K562 (cell line): ENCODE results near the gene LZTR1. TPM values are rescaled to one million over a fixed set of nuclear protein-coding genes. Genes with fewer than 3 reads are reported as not detected.

Source experiments
- ATAC-seq: fragments of 200-7000 bp; cut with Tn5 transposase; 3 replicates; pipeline ENCODE4 v1.9.1; 2020; ENCODE audit warnings: moderate library complexity
- BruUV-seq: library from RNA; stranded (reverse); fragments of 400-500 nt; replicated peaks from 2 replicates; lab custom pipeline; 2021; lab: Mats Ljungman, UMichigan
- CTCF ChIA-PET: fragments of 300-600 bp; formaldehyde crosslinking; extraction: SDS; loops from one replicate; lab custom pipeline; 2021; ENCODE audit warnings: low intra/inter-chr PET ratio; lab: Yijun Ruan, JAX
- POLR2A ChIA-PET: fragments of 300-600, 350-650 bp; sonication (Branson Sonifier 250); formaldehyde crosslinking; extraction: SDS; loops from one replicate; lab custom pipeline; 2021; ENCODE audit warnings: antibody characterized with exemption, inconsistent platforms; lab: Yijun Ruan, JAX
- DNase-seq, 4 experiments: peaks; one replicate each; pipeline versions ENCODE4 v3.0.0 to v3.0.0-alpha.2; 2011 to 2018; ENCODE audit warnings: low spot score in 3 of 4, mixed read lengths in 3 of 4; ENCODE audit errors: extremely low read depth in 1 of 4
- FAIRE-seq: peaks from 2 replicates; lab custom pipeline; 2011; peaks lifted over from hg19 to GRCh38; lab: Jason Lieb, UNC
- H2AFZ ChIP-seq: 2 replicates; pipeline ENCODE4 v1.6.0; 2011; ENCODE audit warnings: low read depth, low read length, control low read depth, inconsistent platforms
- H3K27ac ChIP-seq: fragments of 200-600 bp; 3 replicates; pipeline ENCODE4 v1.8.0; 2011; ENCODE audit warnings: low read depth, mild to moderate bottlenecking, control low read depth, inconsistent platforms, low read length, moderate library complexity, mixed read lengths; ENCODE audit errors: extremely low read depth
- H3K27me3 ChIP-seq, 2 experiments: fragments of 300-600 bp in 1 of 2; 2 replicates in 1 of 2; 3 replicates in 1 of 2; pipeline versions ENCODE4 v1.6.0 to v1.8.0; 2011; ENCODE audit warnings: inconsistent platforms in 2 of 2, low read length in 2 of 2, mild to moderate bottlenecking in 1 of 2, mixed read lengths in 1 of 2, moderate library complexity in 1 of 2; ENCODE audit not compliant: control insufficient read depth in 2 of 2, insufficient read depth in 2 of 2
- H3K36me3 ChIP-seq: fragments of 300-600 bp; 3 replicates; pipeline ENCODE4 v1.8.0; 2011; ENCODE audit warnings: mild to moderate bottlenecking, low read length, inconsistent platforms; ENCODE audit not compliant: control insufficient read depth, insufficient read depth
- H3K4me1 ChIP-seq, 2 experiments: fragments of 200-600 bp in 1 of 2; replicated peaks in 1 of 2; 2 replicates in 1 of 2; 3 replicates in 1 of 2; pipeline versions ENCODE4 v1.5.1 to v1.8.0; 2011; ENCODE audit warnings: inconsistent platforms in 2 of 2, low read length in 2 of 2, mild to moderate bottlenecking in 1 of 2, mixed read lengths in 1 of 2, moderate library complexity in 1 of 2; ENCODE audit not compliant: control insufficient read depth in 2 of 2, insufficient read depth in 2 of 2
- H3K4me2 ChIP-seq: 2 replicates; pipeline ENCODE4 v1.6.1; 2011; ENCODE audit warnings: low read length, control low read depth, inconsistent platforms, mixed read lengths; ENCODE audit not compliant: insufficient read depth
- H3K4me3 ChIP-seq: fragments of 200-600 bp; sonication (generic), shearing (Covaris generic); 2 replicates; pipeline ENCODE4 v1.5.1; 2016; ENCODE audit warnings: control low read depth, inconsistent platforms
- H3K79me2 ChIP-seq: fragments of 200-600 bp; 3 replicates; pipeline ENCODE4 v1.8.0; 2011; ENCODE audit warnings: low read length, inconsistent platforms; ENCODE audit not compliant: control insufficient read depth, insufficient read depth
- H3K9ac ChIP-seq, 2 experiments: 2 replicates each; pipeline versions ENCODE4 v1.6.0 to v1.6.1; 2011; ENCODE audit warnings: low read depth in 2 of 2, low read length in 2 of 2, control low read depth in 1 of 2, inconsistent platforms in 1 of 2, mild to moderate bottlenecking in 1 of 2, mixed read lengths in 1 of 2; ENCODE audit not compliant: insufficient read depth in 1 of 2
- H3K9me1 ChIP-seq: one replicate; pipeline ENCODE4 v1.6.0; 2011; ENCODE audit warnings: inconsistent platforms, mild to moderate bottlenecking, low read length, moderate library complexity; ENCODE audit not compliant: control insufficient read depth, insufficient read depth
- H3K9me3 ChIP-seq: replicated peaks from 2 replicates; pipeline ENCODE4 v1.5.1; 2011; ENCODE audit warnings: low read depth, low read length, inconsistent platforms; ENCODE audit not compliant: control insufficient read depth, insufficient read depth
- H4K20me1 ChIP-seq: replicated peaks from 2 replicates; pipeline ENCODE4 v1.6.1; 2011; ENCODE audit warnings: low read length, inconsistent platforms, mixed read lengths; ENCODE audit not compliant: control insufficient read depth, insufficient read depth
- CREM ChIP-seq: IDR thresholded peaks from 2 replicates; pipeline ENCODE4 v1.6.1; 2014; ENCODE audit warnings: antibody characterized with exemption, low read depth
- GATAD2A ChIP-seq: fragments of 450-650 bp; IDR thresholded peaks from 2 replicates; pipeline ENCODE4 v1.6.1; 2017
- POLR2A ChIP-seq: fragments of 450-650 bp; conservative IDR thresholded peaks from 2 replicates; pipeline ENCODE4 v1.6.1; 2016
- POLR2H ChIP-seq: IDR thresholded peaks from 2 replicates; pipeline ENCODE4 v1.6.1; 2016; ENCODE audit warnings: missing genetic modification characterization, low read depth, mild to moderate bottlenecking, control low read depth, missing compliant biosample characterization, moderate library complexity
- SIX5 ChIP-seq, 2 experiments: IDR thresholded peaks; 2 replicates each; pipeline ENCODE4 v1.6.1; 2011; ENCODE audit warnings: low read length in 2 of 2, borderline replicate concordance in 1 of 2, low read depth in 1 of 2, mild to moderate bottlenecking in 1 of 2, moderate library complexity in 1 of 2; ENCODE audit not compliant: insufficient read depth in 1 of 2
- THAP12 ChIP-seq: fragments of 250-450 bp; sonication (Bioruptor Pico); IDR thresholded peaks from 2 replicates; pipeline ENCODE4 v1.9.0; 2021; ENCODE audit warnings: mild to moderate bottlenecking, inconsistent platforms
- TRIM28 ChIP-seq: fragments of 450-650 bp; IDR thresholded peaks from 2 replicates; pipeline ENCODE4 v1.6.1; 2017
- ZKSCAN3 ChIP-seq: fragments of 250-450 bp; sonication (Bioruptor Pico); IDR thresholded peaks from 2 replicates; pipeline ENCODE4 v1.4.0; 2020
- ZNF318 ChIP-seq, 2 experiments: fragments of 450-650 bp; IDR thresholded peaks; 2 replicates each; pipeline ENCODE4 v1.6.1; 2016; ENCODE audit warnings: mild to moderate bottlenecking in 2 of 2, borderline replicate concordance in 1 of 2, low read depth in 1 of 2, moderate library complexity in 1 of 2
- ZNF444 ChIP-seq: fragments of 250-450 bp; sonication (Bioruptor Pico); IDR thresholded peaks from 2 replicates; pipeline ENCODE4 v1.4.0; 2020; ENCODE audit warnings: mild to moderate bottlenecking, moderate library complexity
- WGBS: fragments of 100-300 bp; shearing (Covaris generic); methylation state at CpG from one replicate; pipeline ENCODE4 v1.1.6; 2016; ENCODE audit warnings: low coverage, mixed read lengths; ENCODE audit not compliant: insufficient coverage; ENCODE audit errors: missing lambda C conversion rate; 5-methylcytosine and 5-hydroxymethylcytosine counted together
- in situ Hi-C: fragments of 300-500 bp; cut with MboI; formaldehyde crosslinking; loops from 4 replicates; pipeline ENCODE4 v1.15.0; 2018; ENCODE audit warnings: inconsistent platforms, mixed read lengths
- intact Hi-C: fragments of 100-400 bp; cut with micrococcal nuclease; formaldehyde crosslinking; loops from 2 replicates; pipeline ENCODE4 v1.14.2; 2022
- polyA plus RNA-seq, 8 experiments: library from polyadenylated mRNA; depleted of rRNA in 4 of 8; stranded (reverse) in 5 of 8; unstranded in 3 of 8; fragments of >200 nt; fragmentation: Nextera tagmentation in 2 of 8; fragmentation: Illumina TruSeq in 1 of 8; extraction: Ambion mirVana in 2 of 8; extraction: Trizol in 1 of 8; gene quantifications; 2 replicates each; pipeline versions ENCODE4 v1.2.1 to v1.2.3, GENCODE V29; 2011 to 2014; ENCODE audit warnings: inconsistent platforms in 1 of 8, missing spikeins in 1 of 8
- total RNA-seq, 7 experiments: library from RNA; depleted of rRNA in 6 of 7; stranded (reverse); fragments of >200 nt in 6 of 7; fragmentation: Illumina TruSeq in 2 of 7; extraction: Trizol in 2 of 7; gene quantifications; 2 replicates each; pipeline versions ENCODE4 v1.2.1 to v1.2.3, GENCODE V29; 2011 to 2021; ENCODE audit warnings: low replicate concordance in 1 of 7

Gene LZTR1
- total and polyA plus RNA-seq, 9 of the 15 experiments (the other 6 are each of a cell fraction or from before 2014, with no cell fraction given) = 2.2 to 135 (median 63.0) TPM

- intact Hi-C loops (loop anchor here (5.0 kb wide), 2 partner anchors 49 to 204 kb away; no protein-coding TSS in a partner anchor), in situ Hi-C loops (no loop called here)
- peaks cover 5 to 18% of the 10 kb centered on the region in 2 experiments; a peak in 4 of 5 replicates for H3K27me3 ChIP-seq
- peaks cover 13% of the 10 kb centered on the region for H3K9me1 ChIP-seq
- BruUV-seq = no TSS peak
- peaks cover 29% of the 10 kb centered on the region for H3K36me3 ChIP-seq
- no peaks in the 10 kb centered on the region for H4K20me1 ChIP-seq
- peaks cover 11% of the 10 kb centered on the region for H3K9me3 ChIP-seq
- H3K27ac ChIP-seq = peak overlapping the region; percentile 86
- ATAC-seq (no peak), FAIRE-seq (no peak), DNase-seq (peak in 1 of 4 experiments; percentile 59)
- WGBS = 58% methylated on average over 10 of the region's 10 CpGs
- H3K9ac ChIP-seq = peak overlapping the region; percentile 85 to 97
- CTCF ChIA-PET = interaction anchor here (1.7 kb wide), 1 partner anchor 121 kb away, joined by 6 read pairs; no protein-coding TSS in a partner anchor
- POLR2A ChIA-PET = interaction anchor here (0.6 to 64.4 kb wide), 16 partner anchors 11 to 910 kb away, joined by 3 to 1556 read pairs (median 4); partner anchors contain the start of genes AIFM3, CRKL and THAP7
- peaks cover 19 to 56% of the 10 kb centered on the region in 2 experiments for H3K4me1 ChIP-seq
- H3K79me2 ChIP-seq = peaks cover 23% of the 10 kb centered on the region
- H3K4me3 ChIP-seq = peak overlapping the region; percentile 54
- H3K4me2 ChIP-seq = peak overlapping the region; percentile 92
- H2AFZ ChIP-seq = peak overlapping the region; percentile 99
- TF ChIP-seq POLR2A (no peak), POLR2H (no peak), SIX5 (IDR thresholded peaks at IDR 0.05; ENCODE audit: borderline replicate concordance in 1 of 2, insufficient read depth in 1 of 2, low read depth in 1 of 2, low read length in 2 of 2) (no peak), ZKSCAN3 (no peak), THAP12 (peak; percentile 2; the same call in 1 of the 2 replicates), ZNF444 (CRISPR knock-in tag) (peak; percentile 89), ZNF318 (IDR thresholded peaks at IDR 0.05; ENCODE audit: borderline replicate concordance in 1 of 2, low read depth in 1 of 2) (no peak), TRIM28 (no peak), GATAD2A (no peak), CREM (no peak)
Measured at GRCh38 chr22:20980938-20981722, 967 bp upstream of the LZTR1 start.
